ENCODE data around the gene TRIML2.

TRIML2 gene

GRCh38 chr4:188109157-188109755 is at the start of gene TRIML2:
TRIML2 (minus strand) TSS chr4:188109603; CDS start chr4:188105368, 4,235 bp downstream.
- no peak for DNase-seq (ENCODE audit: low read depth)

GRCh38 chr4:188158336-188158735 is 48.9 kb upstream of the TRIML2 start:
- DNase-seq (ENCODE audit: low read depth) = no peak

DNA sequence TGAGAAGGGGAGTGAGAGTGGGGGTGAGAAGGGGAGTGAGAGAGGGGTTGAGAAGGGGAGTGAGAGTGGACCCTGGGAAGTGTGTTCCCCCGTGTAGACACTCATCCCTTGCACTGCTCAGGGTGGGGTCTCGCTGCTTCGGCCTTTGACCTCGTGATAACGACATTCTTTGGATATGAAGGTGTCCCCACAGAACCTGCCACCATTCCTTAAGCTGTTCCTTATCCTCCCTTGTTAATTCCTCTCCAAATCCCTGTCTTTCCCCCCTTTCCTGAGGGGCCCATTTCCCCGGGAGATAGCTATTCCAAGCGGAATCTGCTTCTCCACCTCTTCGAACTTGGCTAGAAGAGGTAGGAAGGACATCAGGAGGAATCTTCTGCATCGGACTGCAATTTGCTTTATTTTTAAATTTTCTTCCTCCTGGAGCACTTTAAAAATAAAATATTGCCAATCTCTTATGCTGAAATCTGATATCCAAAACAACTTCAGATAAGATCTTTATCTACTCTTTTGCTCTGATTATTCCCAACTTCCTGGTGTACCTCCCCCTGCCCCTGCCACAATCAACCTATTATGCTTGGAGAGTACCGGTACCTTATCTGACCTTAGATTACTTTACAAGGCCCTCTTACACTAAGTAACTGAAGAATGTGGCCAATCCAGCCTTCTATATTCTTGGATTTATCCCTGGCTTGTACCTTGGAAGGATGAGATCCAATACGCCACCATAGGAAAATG is 45.4 kb upstream of the TRIML2 start:
- no peak for DNase-seq (ENCODE audit: low read depth)

DNA sequence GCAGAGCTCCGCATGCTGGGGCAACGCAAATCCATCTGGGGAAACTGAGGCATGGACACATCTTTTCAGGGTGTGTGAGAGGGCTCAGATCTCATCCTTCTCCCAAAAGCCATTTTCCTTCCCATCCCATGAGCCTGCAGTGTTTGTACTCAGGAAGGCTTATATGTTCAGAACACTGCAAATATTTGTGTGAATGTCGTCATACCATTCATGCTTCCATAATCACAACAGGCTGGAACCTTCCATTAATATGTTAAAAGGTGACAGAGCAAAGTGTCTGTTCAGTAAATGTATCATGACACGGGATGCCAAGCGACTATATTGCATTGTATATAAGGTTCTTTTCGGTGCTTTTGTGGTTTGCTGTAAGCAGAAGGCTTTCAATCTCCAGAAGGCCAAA is 38.4 kb upstream of the TRIML2 start:
- no peak for DNase-seq (ENCODE audit: low read depth)

DNA sequence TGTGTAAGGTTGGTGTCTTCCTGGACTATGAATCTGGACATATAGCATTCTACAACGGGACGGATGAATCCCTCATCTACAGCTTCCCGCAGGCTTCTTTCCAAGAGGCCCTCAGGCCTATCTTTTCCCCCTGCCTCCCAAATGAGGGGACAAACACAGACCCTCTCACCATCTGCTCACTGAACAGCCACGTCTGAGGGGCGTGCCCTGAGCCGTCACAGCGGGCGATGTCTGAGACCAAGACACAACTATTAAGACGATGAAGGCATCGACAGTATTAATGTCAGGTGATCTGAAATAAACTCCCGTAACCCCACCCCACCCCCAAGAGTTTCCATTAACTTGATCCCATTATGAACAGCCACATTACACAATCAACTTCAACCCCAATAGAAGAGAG is 37.8 kb upstream of the TRIML2 start:
- DNase-seq (ENCODE audit: low read depth) = no peak

- DNase-seq (ENCODE audit: low read depth) = no peak
Measured at GRCh38 chr4:188146618-188147017, 37.2 kb upstream of the TRIML2 start.

GRCh38 chr4:188145601-188146000 is 36.2 kb upstream of the TRIML2 start:
- no peak for DNase-seq (ENCODE audit: low read depth)

DNA sequence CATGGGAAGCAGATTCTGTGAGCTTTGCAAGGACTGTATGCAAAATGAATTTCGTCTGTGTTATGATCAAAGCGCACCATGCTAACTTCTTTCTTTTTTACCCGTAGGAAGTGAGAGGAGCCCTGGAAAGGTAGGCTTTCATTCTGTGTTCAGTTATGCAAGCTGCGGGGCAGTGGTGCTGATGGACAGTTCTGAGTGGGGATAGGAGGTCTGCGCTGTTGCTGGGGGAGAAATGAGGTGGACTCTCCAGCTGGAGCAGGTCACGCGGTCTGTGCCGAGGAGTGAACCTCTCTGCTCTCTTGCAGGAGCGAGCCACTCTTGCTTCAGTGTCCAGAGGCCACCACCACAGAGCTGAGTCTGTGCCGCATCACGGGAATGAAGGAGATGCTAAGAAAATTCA is 34.3 kb upstream of the TRIML2 start:
- no peak for DNase-seq (ENCODE audit: low read depth)

DNA sequence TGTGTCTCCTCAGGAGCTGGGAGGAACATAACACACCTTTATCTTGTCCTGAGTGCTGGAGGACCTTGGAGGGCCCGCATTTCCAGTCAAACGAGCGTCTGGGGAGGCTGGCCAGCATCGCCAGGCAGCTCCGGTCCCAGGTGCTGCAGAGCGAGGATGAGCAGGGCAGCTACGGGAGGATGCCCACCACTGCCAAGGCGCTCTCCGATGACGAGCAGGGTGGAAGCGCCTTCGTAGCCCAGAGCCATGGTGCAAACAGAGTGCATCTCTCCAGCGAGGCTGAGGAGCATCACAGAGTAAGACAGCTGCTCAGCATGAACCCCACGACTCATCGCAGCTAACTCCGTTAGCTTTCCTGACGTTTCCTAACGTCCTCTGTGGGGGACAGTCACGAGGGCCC is 30.3 kb upstream of the TRIML2 start:
- no peak for DNase-seq (ENCODE audit: low read depth)

GRCh38 chr4:188139141-188139540 is 29.7 kb upstream of the TRIML2 start, which contains the start of gene TRIML1:
TRIML1 (plus strand) TSS chr4:188139441; CDS start chr4:188139559, 118 bp downstream.
- DNase-seq (ENCODE audit: low read depth) = no peak

DNA sequence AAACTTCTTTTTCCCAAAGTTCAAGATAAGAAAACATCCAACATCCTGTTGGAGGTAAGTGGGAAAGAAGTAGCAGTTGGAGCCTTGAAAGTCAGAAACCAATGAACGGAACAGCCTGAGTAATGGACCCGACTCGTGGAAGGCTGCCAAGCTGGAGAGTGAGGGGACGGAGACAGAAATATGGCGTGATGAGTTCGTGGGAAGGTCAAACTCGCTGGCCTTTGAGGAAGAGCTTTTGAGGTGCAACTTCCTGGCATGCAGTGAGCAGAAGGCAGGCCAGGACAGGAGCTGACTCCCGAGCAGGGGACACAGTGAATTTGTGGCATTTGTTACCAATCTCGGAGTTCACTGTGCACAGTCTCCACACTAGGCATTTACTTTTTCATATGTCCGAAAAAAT is 28.8 kb upstream of the TRIML2 start:
- no peak for DNase-seq (ENCODE audit: low read depth)

DNA sequence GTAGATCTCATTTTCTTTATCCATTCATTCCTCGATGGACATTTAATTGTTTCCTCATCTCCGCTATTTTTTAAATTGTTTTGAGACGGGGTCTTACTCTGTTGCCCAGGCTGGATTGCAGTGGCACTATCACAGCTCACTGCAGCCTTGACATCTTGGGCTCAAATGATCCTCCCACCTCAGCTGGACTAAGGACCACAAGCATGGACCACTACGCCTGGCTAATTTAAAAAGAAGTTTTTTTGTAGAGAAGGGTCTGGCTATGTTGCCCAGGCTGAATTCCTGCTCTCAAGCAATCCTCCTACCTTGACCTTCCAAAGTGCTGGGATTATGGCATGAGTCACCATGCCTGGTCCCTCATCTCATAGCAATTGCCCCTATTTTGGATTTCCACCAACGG is 22.8 kb upstream of the TRIML2 start:
- no peak for DNase-seq (ENCODE audit: low read depth)

DNA sequence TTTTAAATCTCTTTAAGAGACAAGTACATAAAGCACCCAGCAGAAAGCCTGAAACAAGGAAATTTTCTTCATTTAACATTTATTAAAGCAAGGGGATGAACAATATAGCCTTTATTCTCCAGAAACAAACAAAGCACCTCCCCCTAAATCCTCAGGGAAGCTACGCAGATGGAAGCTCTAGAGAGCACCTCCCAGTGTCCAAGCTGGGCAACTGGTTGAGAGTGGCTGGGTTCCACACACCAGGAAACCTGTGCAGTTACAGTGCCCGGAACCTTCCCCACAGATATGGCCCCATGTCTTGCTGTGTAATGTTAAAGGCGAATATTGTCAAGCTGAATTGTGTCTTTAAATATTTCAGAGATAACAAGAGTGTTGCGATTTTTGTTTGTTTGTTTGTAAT is 21.0 kb upstream of the TRIML2 start:
- DNase-seq (ENCODE audit: low read depth) = no peak

GRCh38 chr4:188127214-188127874 is 17.9 kb upstream of the TRIML2 start:
- DNase-seq (ENCODE audit: low read depth) = no peak

- DNase-seq (ENCODE audit: low read depth) = no peak
Measured at GRCh38 chr4:188121530-188121929, 12.1 kb upstream of the TRIML2 start.

DNA sequence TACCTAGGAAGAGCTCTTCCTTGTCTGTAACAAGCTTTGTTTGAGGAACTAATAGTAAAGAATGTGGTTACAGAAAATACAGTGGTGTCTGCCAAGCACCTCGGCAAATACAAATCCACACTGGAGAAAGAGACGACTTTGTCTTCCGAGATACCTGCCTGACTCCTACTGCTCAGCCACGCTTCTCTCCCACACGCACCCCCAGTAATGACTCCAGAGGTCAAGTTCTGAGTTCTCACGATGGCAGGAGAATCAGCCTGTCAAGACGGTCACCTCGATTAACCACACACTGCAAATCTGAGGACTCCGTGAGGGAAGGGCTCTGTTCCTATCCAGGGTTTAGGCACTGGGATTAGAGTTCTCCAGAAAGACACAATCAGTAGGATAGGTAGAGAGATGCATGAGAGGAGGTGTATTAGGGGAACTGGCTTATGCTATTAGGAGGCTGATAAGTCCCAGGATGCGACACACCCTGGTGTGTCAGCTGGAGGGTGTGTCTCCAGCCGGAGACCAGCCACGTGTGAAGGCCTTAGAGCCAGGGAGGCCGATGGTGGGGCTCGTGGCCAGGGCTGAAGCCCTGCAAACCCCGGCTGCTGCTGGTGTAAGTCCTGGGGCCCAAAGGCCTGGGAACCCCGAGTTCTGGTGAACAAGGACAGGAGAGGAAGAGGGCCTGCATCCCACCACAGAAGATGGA is 8.4 kb upstream of the TRIML2 start:
- DNase-seq (ENCODE audit: low read depth) = no peak

- DNase-seq (ENCODE audit: low read depth) = no peak
Measured at GRCh38 chr4:188113156-188113555, 3.8 kb upstream of the TRIML2 start.

DNA sequence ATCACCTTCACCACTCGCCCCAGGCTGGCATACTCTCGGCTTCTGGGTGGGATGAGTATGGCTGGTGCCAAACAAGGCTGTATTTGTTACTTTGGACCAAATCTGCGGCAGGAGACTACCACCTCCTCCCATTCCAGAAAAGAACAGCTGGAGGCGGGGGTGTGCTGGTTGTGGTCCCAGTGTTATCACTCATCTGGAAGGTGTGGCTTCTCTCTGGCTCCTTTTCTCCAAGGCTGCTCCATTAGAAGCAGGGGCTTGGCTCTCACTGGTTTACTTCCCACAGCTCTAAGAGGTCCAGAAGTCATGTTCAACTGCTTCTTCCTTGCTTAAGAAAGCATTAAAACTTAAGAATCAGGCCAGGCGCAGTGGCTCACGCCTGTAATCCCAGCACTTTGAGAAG is 2.6 kb upstream of the TRIML2 start:
- no peak for DNase-seq (ENCODE audit: low read depth)

- no peak for DNase-seq (ENCODE audit: low read depth)
Measured at GRCh38 chr4:188110741-188111471, 1.5 kb upstream of the TRIML2 start.

- no peak for DNase-seq (ENCODE audit: low read depth)
Measured at GRCh38 chr4:188110036-188110435, 633 bp upstream of the TRIML2 start.

- DNase-seq (ENCODE audit: low read depth) = no peak
Measured at GRCh38 chr4:188107931-188108843, 1.2 kb downstream of the TRIML2 start.
